ENCODE measurements around the gene TMEM175. TPM values are rescaled to one million over a fixed set of nuclear protein-coding genes. Genes with fewer than 3 reads are reported as not detected.

The TMEM175 gene
- total and polyA plus RNA-seq, 3 experiments from 2014 or later = 16.9 to 21.5 (median 17.6) TPM

DNA sequence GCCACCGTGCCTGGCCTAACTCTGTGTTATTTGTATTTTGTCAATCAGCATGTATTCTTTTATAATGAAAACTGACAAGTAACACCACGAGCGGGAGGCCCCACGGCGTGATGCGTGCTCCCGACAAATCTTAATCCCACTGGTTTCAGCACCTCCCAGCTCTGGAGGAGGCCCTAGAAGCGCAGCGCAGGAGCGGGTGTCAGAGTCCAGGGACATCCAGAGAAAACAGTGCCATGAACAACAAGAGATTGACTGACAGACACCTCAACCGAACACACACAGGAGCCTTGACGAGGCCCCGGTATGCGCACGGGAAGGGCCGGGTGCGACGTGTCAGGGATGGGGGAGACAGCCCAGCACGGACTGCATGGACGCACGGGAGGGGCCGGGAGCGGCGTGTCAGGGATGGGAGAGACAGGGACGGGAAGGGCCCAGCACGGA lies 23.1 kb upstream of the TMEM175 start:
- Mint-ChIP-seq H3K27ac (peak overlapping the region in 3 of 8 donors; percentile 68 to 77 (median 73)), H3K36me3 (peaks cover 0 to 64% (median 6%) of the 10 kb centered on the region in 3 donors), H3K9me3 (no peaks in the 10 kb centered on the region), H3K4me1 (peaks cover 0 to 5% (median 2%) of the 10 kb centered on the region in 3 donors), H3K4me3 (no peak overlapping the region), H3K27me3 (no peaks in the 10 kb centered on the region)
- H3K27ac ChIP-seq (ENCODE audit: low read depth, low read length) = no peak overlapping the region
- no peak for DNase-seq
- no peaks in the 10 kb centered on the region for H3K9me3 ChIP-seq (ENCODE audit: low read length)
- no peak overlapping the region for H3K4me3 ChIP-seq (ENCODE audit: low read length)
- CTCF ChIA-PET = no interaction called here
- peaks cover 12% of the 10 kb centered on the region for H3K36me3 ChIP-seq (ENCODE audit: insufficient read depth, low read length)
- no peaks in the 10 kb centered on the region for H3K27me3 ChIP-seq (ENCODE audit: insufficient read depth, low read length, poor library complexity, severe bottlenecking)
- POLR2A ChIA-PET = no interaction called here
- no peaks in the 10 kb centered on the region for H3K4me1 ChIP-seq (ENCODE audit: insufficient read depth, low read length)

DNA sequence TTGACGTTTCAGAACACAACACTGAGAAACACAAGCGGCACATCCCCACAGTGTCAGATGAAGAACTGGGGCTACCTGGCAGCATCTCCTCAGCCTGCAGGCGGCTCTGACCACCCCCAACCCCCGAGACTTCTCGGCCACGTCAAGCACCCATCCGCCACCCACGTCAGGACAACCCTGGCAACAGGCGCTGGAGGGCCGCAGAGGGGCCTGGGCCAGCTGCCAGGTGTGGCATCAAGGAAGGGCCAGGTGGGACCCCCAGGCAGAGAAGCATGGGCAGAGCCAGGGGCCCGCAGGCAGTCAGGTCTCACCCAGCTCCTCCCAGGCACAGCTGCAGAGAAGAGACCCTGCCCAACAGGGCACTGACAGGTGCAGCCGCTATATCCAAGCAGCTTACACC lies 22.4 kb upstream of the TMEM175 start:
- ChIA-PET POLR2A (no interaction called here), CTCF (no interaction called here)
- H3K27me3 ChIP-seq (ENCODE audit: insufficient read depth, low read length, poor library complexity, severe bottlenecking) = no peaks in the 10 kb centered on the region
- Mint-ChIP-seq H3K36me3 (peaks cover 0 to 61% (median 6%) of the 10 kb centered on the region in 3 donors), H3K27me3 (no peaks in the 10 kb centered on the region), H3K27ac (peak overlapping the region in 1 of 8 donors; percentile 58), H3K4me3 (no peak overlapping the region), H3K4me1 (peaks cover 4 to 8% (median 4%) of the 10 kb centered on the region in 3 donors), H3K9me3 (no peaks in the 10 kb centered on the region)
- peaks cover 12% of the 10 kb centered on the region for H3K36me3 ChIP-seq (ENCODE audit: insufficient read depth, low read length)
- H3K27ac ChIP-seq (ENCODE audit: low read depth, low read length) = no peak overlapping the region
- no peaks in the 10 kb centered on the region for H3K9me3 ChIP-seq (ENCODE audit: low read length)
- no peak for DNase-seq
- no peak overlapping the region for H3K4me3 ChIP-seq (ENCODE audit: low read length)
- H3K4me1 ChIP-seq (ENCODE audit: insufficient read depth, low read length) = peaks cover under 1% of the 10 kb centered on the region

- H3K4me3 Mint-ChIP-seq = no peak overlapping the region
- no peaks in the 10 kb centered on the region for H3K9me3 Mint-ChIP-seq
- H3K36me3 Mint-ChIP-seq = peaks cover 0 to 57% (median 5%) of the 10 kb centered on the region in 3 donors
Measured at GRCh38 chr4:910366-911091, 21.7 kb upstream of the TMEM175 start.

GRCh38 chr4:911221-911751 lies 21.0 kb upstream of the TMEM175 start:
- ChIA-PET POLR2A (no interaction called here), CTCF (no interaction called here)
- H3K36me3 Mint-ChIP-seq = peaks cover 0 to 53% (median 5%) of the 10 kb centered on the region in 3 donors
- no peak overlapping the region for H3K27ac Mint-ChIP-seq
- H3K4me1 Mint-ChIP-seq = peaks cover 18 to 23% (median 18%) of the 10 kb centered on the region in 3 donors
- no peak overlapping the region for H3K27ac ChIP-seq (ENCODE audit: low read depth, low read length)
- no peaks in the 10 kb centered on the region for H3K27me3 ChIP-seq (ENCODE audit: insufficient read depth, low read length, poor library complexity, severe bottlenecking)
- DNase-seq = peak in 1 of 5 donors; percentile 35
- H3K4me3 ChIP-seq (ENCODE audit: low read length) = no peak overlapping the region
- peaks cover 12% of the 10 kb centered on the region for H3K36me3 ChIP-seq (ENCODE audit: insufficient read depth, low read length)
- no peaks in the 10 kb centered on the region for H3K9me3 ChIP-seq (ENCODE audit: low read length)
- peaks cover 15% of the 10 kb centered on the region for H3K4me1 ChIP-seq (ENCODE audit: insufficient read depth, low read length)
- no peaks in the 10 kb centered on the region for H3K27me3 Mint-ChIP-seq
- H3K9me3 Mint-ChIP-seq = no peaks in the 10 kb centered on the region
- no peak overlapping the region for H3K4me3 Mint-ChIP-seq

More at GRCh38 chr4:910366-911091, 21.7 kb upstream of the TMEM175 start:
- no peaks in the 10 kb centered on the region for H3K27me3 ChIP-seq (ENCODE audit: insufficient read depth, low read length, poor library complexity, severe bottlenecking)
- H3K4me1 Mint-ChIP-seq = peaks cover 11 to 15% (median 11%) of the 10 kb centered on the region in 3 donors
- H3K27ac ChIP-seq (ENCODE audit: low read depth, low read length) = no peak overlapping the region
- ChIA-PET POLR2A (no interaction called here), CTCF (no interaction called here)
- no peak for DNase-seq
- no peaks in the 10 kb centered on the region for H3K27me3 Mint-ChIP-seq
- no peaks in the 10 kb centered on the region for H3K9me3 ChIP-seq (ENCODE audit: low read length)
- H3K36me3 ChIP-seq (ENCODE audit: insufficient read depth, low read length) = peaks cover 12% of the 10 kb centered on the region
- peak overlapping the region in 1 of 8 donors; percentile 27 for H3K27ac Mint-ChIP-seq
- H3K4me3 ChIP-seq (ENCODE audit: low read length) = no peak overlapping the region
- peaks cover 8% of the 10 kb centered on the region for H3K4me1 ChIP-seq (ENCODE audit: insufficient read depth, low read length)

DNA sequence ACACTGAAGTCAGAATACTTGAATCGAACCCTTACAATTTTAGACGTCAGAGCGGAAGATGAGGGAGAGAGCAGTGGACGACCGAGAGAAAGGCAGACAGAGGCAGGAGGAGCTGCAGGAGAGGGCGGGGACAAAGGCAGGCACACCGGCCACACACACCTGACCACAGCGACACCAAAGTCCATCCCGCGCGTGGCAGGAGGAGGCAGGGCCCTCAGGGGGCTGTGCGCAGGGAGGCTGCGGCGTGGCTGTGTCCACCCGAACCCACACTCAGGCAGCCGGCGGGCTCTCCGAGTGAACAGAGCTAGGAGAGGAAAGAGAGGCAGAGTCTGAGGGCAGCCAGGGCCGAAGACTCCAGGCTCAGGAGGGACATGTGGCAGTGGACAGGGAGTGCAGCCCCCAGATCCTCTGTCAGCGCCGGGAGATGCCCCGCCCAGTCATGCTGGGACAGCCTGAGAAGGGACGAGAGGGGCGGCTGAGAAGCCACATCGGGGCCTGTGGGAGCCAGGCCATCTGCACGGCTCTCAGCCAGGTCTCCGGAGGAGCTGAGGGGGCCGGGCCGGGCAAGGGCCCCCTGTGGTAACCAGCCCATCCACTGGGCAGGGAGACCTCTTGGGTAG lies 20.3 kb upstream of the TMEM175 start:
- DNase-seq = peak in 1 of 5 donors; percentile 37
- H3K27ac ChIP-seq (ENCODE audit: low read depth, low read length) = no peak overlapping the region
- ChIA-PET POLR2A (no interaction called here), CTCF (no interaction called here)
- peaks cover 0 to 47% (median 5%) of the 10 kb centered on the region in 3 donors for H3K36me3 Mint-ChIP-seq
- peak overlapping the region in 1 of 8 donors; percentile 26 for H3K27ac Mint-ChIP-seq
- no peaks in the 10 kb centered on the region for H3K9me3 ChIP-seq (ENCODE audit: low read length)
- no peak overlapping the region for H3K4me3 ChIP-seq (ENCODE audit: low read length)
- peaks cover 12% of the 10 kb centered on the region for H3K36me3 ChIP-seq (ENCODE audit: insufficient read depth, low read length)
- H3K27me3 Mint-ChIP-seq = no peaks in the 10 kb centered on the region
- H3K27me3 ChIP-seq (ENCODE audit: insufficient read depth, low read length, poor library complexity, severe bottlenecking) = no peaks in the 10 kb centered on the region
- peaks cover 22% of the 10 kb centered on the region for H3K4me1 ChIP-seq (ENCODE audit: insufficient read depth, low read length)
- peaks cover 25 to 30% (median 25%) of the 10 kb centered on the region in 3 donors for H3K4me1 Mint-ChIP-seq
- no peak overlapping the region for H3K4me3 Mint-ChIP-seq
- no peaks in the 10 kb centered on the region for H3K9me3 Mint-ChIP-seq

GRCh38 chr4:912548-913279 lies 19.5 kb upstream of the TMEM175 start:
- Mint-ChIP-seq H3K4me3 (no peak overlapping the region), H3K9me3 (no peaks in the 10 kb centered on the region), H3K27ac (peak overlapping the region in 3 of 8 donors; percentile 17 to 52 (median 24)), H3K27me3 (no peaks in the 10 kb centered on the region), H3K36me3 (peaks cover 0 to 44% (median 5%) of the 10 kb centered on the region in 3 donors), H3K4me1 (peaks cover 30 to 37% (median 33%) of the 10 kb centered on the region in 3 donors)
- Histone ChIP-seq H3K27me3 (ENCODE audit: insufficient read depth, low read length, poor library complexity, severe bottlenecking) (no peaks in the 10 kb centered on the region), H3K9me3 (ENCODE audit: low read length) (no peaks in the 10 kb centered on the region), H3K4me3 (ENCODE audit: low read length) (no peak overlapping the region), H3K36me3 (ENCODE audit: insufficient read depth, low read length) (peaks cover 12% of the 10 kb centered on the region), H3K4me1 (ENCODE audit: insufficient read depth, low read length) (peaks cover 22% of the 10 kb centered on the region), H3K27ac (ENCODE audit: low read depth, low read length) (no peak overlapping the region)
- ChIA-PET CTCF (no interaction called here), POLR2A (no interaction called here)
- DNase-seq = peak in 1 of 5 donors; percentile 26

DNA sequence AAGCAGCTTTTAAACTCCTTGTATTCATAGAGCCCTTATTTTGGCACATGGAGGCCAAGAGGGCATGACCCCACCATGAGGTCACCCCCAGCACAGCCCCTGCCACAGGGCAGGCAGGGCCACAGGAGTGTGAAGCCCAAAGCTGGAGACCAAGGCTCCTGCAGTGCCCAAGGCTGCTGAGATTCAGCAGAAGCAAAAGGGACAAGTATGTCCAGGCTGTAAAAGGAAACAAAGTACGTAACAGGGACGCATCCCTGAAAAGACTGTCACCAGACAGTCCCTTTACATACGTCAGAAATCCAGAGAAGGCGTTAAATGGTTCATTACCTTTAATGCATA lies 19.0 kb upstream of the TMEM175 start:
- no peaks in the 10 kb centered on the region for H3K9me3 ChIP-seq (ENCODE audit: low read length)
- H3K27me3 Mint-ChIP-seq = no peaks in the 10 kb centered on the region
- H3K27ac ChIP-seq (ENCODE audit: low read depth, low read length) = no peak overlapping the region
- CTCF ChIA-PET = no interaction called here
- no peak overlapping the region for H3K4me3 Mint-ChIP-seq
- H3K4me3 ChIP-seq (ENCODE audit: low read length) = no peak overlapping the region
- H3K4me1 ChIP-seq (ENCODE audit: insufficient read depth, low read length) = peaks cover 22% of the 10 kb centered on the region
- no peaks in the 10 kb centered on the region for H3K27me3 ChIP-seq (ENCODE audit: insufficient read depth, low read length, poor library complexity, severe bottlenecking)
- peaks cover 32 to 42% (median 38%) of the 10 kb centered on the region in 3 donors for H3K4me1 Mint-ChIP-seq
- POLR2A ChIA-PET = no interaction called here
- H3K36me3 Mint-ChIP-seq = peaks cover 0 to 43% (median 5%) of the 10 kb centered on the region in 3 donors
- peak in 1 of 5 donors; percentile 9 for DNase-seq
- H3K36me3 ChIP-seq (ENCODE audit: insufficient read depth, low read length) = peaks cover 12% of the 10 kb centered on the region
- H3K9me3 Mint-ChIP-seq = no peaks in the 10 kb centered on the region
- peak overlapping the region in 1 of 8 donors; percentile 17 for H3K27ac Mint-ChIP-seq
